ENCODE results near the gene ANKRD62.

The ANKRD62 gene

GRCh38 chr18:12059334-12060181, 34.1 kb upstream of the ANKRD62 start:
- Histone ChIP-seq H3K27ac (ENCODE audit: insufficient read depth in 1 of 2, low read depth in 1 of 2, low read length in 2 of 2, poor library complexity in 1 of 2, severe bottlenecking in 2 of 2) (no peak overlapping the region), H3K4me1 (ENCODE audit: control extremely low read depth in 1 of 4, control insufficient read depth in 4 of 4, insufficient read depth in 4 of 4, low read length in 3 of 4) (peaks cover 0 to 11% (median 4%) of the 10 kb centered on the region in 4 experiments), H3K4me3 (ENCODE audit: control insufficient read depth in 1 of 7, extremely low read depth in 1 of 7, insufficient read depth in 4 of 7, low read depth in 2 of 7, low read length in 6 of 7) (no peak overlapping the region), H3K27me3 (replicated peaks in 2 of 5; ENCODE audit: control insufficient read depth in 4 of 5, insufficient read depth in 5 of 5, low read length in 4 of 5) (no peaks in the 10 kb centered on the region), H3K36me3 (ENCODE audit: control insufficient read depth in 4 of 4, insufficient read depth in 4 of 4, low read length in 3 of 4) (no peaks in the 10 kb centered on the region), H3K9me3 (ENCODE audit: control extremely low read depth in 1 of 5, control insufficient read depth in 4 of 5, insufficient read depth in 2 of 5, low read depth in 1 of 5, low read length in 4 of 5) (no peaks in the 10 kb centered on the region)
- ChIA-PET POLR2A (no interaction called here), CTCF (interaction anchor here (1.8 kb wide), 1 partner anchor 10 kb away, joined by 7 read pairs; no protein-coding TSS in a partner anchor)
- DNase-seq = no peak
- 93% methylated on average over 11 of the region's 16 CpGs for WGBS (ENCODE audit: insufficient coverage)

- ChIA-PET POLR2A (no interaction called here), CTCF (interaction anchor here (1.8 kb wide), 1 partner anchor 11 kb away, joined by 7 read pairs; no protein-coding TSS in a partner anchor)
- WGBS (ENCODE audit: insufficient coverage) = 77% methylated on average over 16 of the region's 20 CpGs
Observed at GRCh38 chr18:12060182-12060870, 33.3 kb upstream of the ANKRD62 start.

GRCh38 chr18:12061685-12062084, 32.0 kb upstream of the ANKRD62 start:
- no peak overlapping the region for H3K27ac ChIP-seq (ENCODE audit: insufficient read depth in 1 of 2, low read depth in 1 of 2, low read length in 2 of 2, poor library complexity in 1 of 2, severe bottlenecking in 2 of 2)
- no peak for DNase-seq
- no peaks in the 10 kb centered on the region for H3K9me3 ChIP-seq (ENCODE audit: control extremely low read depth in 1 of 5, control insufficient read depth in 4 of 5, insufficient read depth in 2 of 5, low read depth in 1 of 5, low read length in 4 of 5)
- WGBS (ENCODE audit: insufficient coverage) = 91% methylated on average over 14 of the region's 14 CpGs
- POLR2A ChIA-PET = no interaction called here
- CTCF ChIA-PET = no interaction called here
- no peaks in the 10 kb centered on the region for H3K4me1 ChIP-seq (ENCODE audit: control extremely low read depth in 1 of 4, control insufficient read depth in 4 of 4, insufficient read depth in 4 of 4, low read length in 3 of 4)
- no peaks in the 10 kb centered on the region for H3K36me3 ChIP-seq (ENCODE audit: control insufficient read depth in 4 of 4, insufficient read depth in 4 of 4, low read length in 3 of 4)
- no peaks in the 10 kb centered on the region for H3K27me3 ChIP-seq (replicated peaks in 2 of 5; ENCODE audit: control insufficient read depth in 4 of 5, insufficient read depth in 5 of 5, low read length in 4 of 5)
- no peak overlapping the region for H3K4me3 ChIP-seq (ENCODE audit: control insufficient read depth in 1 of 7, extremely low read depth in 1 of 7, insufficient read depth in 4 of 7, low read depth in 2 of 7, low read length in 6 of 7)

More at GRCh38 chr18:12060182-12060870, 33.3 kb upstream of the ANKRD62 start:
- Histone ChIP-seq H3K9me3 (ENCODE audit: control extremely low read depth in 1 of 5, control insufficient read depth in 4 of 5, insufficient read depth in 2 of 5, low read depth in 1 of 5, low read length in 4 of 5) (no peaks in the 10 kb centered on the region), H3K4me3 (ENCODE audit: control insufficient read depth in 1 of 7, extremely low read depth in 1 of 7, insufficient read depth in 4 of 7, low read depth in 2 of 7, low read length in 6 of 7) (no peak overlapping the region), H3K36me3 (ENCODE audit: control insufficient read depth in 4 of 4, insufficient read depth in 4 of 4, low read length in 3 of 4) (no peaks in the 10 kb centered on the region), H3K4me1 (ENCODE audit: control extremely low read depth in 1 of 4, control insufficient read depth in 4 of 4, insufficient read depth in 4 of 4, low read length in 3 of 4) (peaks cover 0 to 11% (median 4%) of the 10 kb centered on the region in 4 experiments), H3K27me3 (replicated peaks in 2 of 5; ENCODE audit: control insufficient read depth in 4 of 5, insufficient read depth in 5 of 5, low read length in 4 of 5) (no peaks in the 10 kb centered on the region), H3K27ac (ENCODE audit: insufficient read depth in 1 of 2, low read depth in 1 of 2, low read length in 2 of 2, poor library complexity in 1 of 2, severe bottlenecking in 2 of 2) (no peak overlapping the region)
- DNase-seq = no peak

GRCh38 chr18:12062974-12063373, 30.7 kb upstream of the ANKRD62 start:
- H3K4me1 ChIP-seq (ENCODE audit: control extremely low read depth in 1 of 4, control insufficient read depth in 4 of 4, insufficient read depth in 4 of 4, low read length in 3 of 4) = no peaks in the 10 kb centered on the region
- ChIA-PET POLR2A (no interaction called here), CTCF (no interaction called here)
- 64% methylated on average over 3 of the region's 4 CpGs for WGBS (ENCODE audit: insufficient coverage)
- no peak for DNase-seq
- H3K9me3 ChIP-seq (ENCODE audit: control extremely low read depth in 1 of 5, control insufficient read depth in 4 of 5, insufficient read depth in 2 of 5, low read depth in 1 of 5, low read length in 4 of 5) = no peaks in the 10 kb centered on the region
- no peaks in the 10 kb centered on the region for H3K27me3 ChIP-seq (replicated peaks in 2 of 5; ENCODE audit: control insufficient read depth in 4 of 5, insufficient read depth in 5 of 5, low read length in 4 of 5)
- H3K27ac ChIP-seq (ENCODE audit: insufficient read depth in 1 of 2, low read depth in 1 of 2, low read length in 2 of 2, poor library complexity in 1 of 2, severe bottlenecking in 2 of 2) = no peak overlapping the region
- H3K36me3 ChIP-seq (ENCODE audit: control insufficient read depth in 4 of 4, insufficient read depth in 4 of 4, low read length in 3 of 4) = no peaks in the 10 kb centered on the region
- no peak overlapping the region for H3K4me3 ChIP-seq (ENCODE audit: control insufficient read depth in 1 of 7, extremely low read depth in 1 of 7, insufficient read depth in 4 of 7, low read depth in 2 of 7, low read length in 6 of 7)

- peaks cover 0 to 2% (median 0%) of the 10 kb centered on the region in 4 experiments for H3K4me1 ChIP-seq (ENCODE audit: control extremely low read depth in 1 of 4, control insufficient read depth in 4 of 4, insufficient read depth in 4 of 4, low read length in 3 of 4)
- ChIA-PET POLR2A (no interaction called here), CTCF (no interaction called here)
- H3K27ac ChIP-seq (ENCODE audit: insufficient read depth in 1 of 2, low read depth in 1 of 2, low read length in 2 of 2, poor library complexity in 1 of 2, severe bottlenecking in 2 of 2) = no peak overlapping the region
- DNase-seq = no peak
- H3K27me3 ChIP-seq (replicated peaks in 2 of 5; ENCODE audit: control insufficient read depth in 4 of 5, insufficient read depth in 5 of 5, low read length in 4 of 5) = no peaks in the 10 kb centered on the region
- H3K4me3 ChIP-seq (ENCODE audit: control insufficient read depth in 1 of 7, extremely low read depth in 1 of 7, insufficient read depth in 4 of 7, low read depth in 2 of 7, low read length in 6 of 7) = no peak overlapping the region
- no peaks in the 10 kb centered on the region for H3K36me3 ChIP-seq (ENCODE audit: control insufficient read depth in 4 of 4, insufficient read depth in 4 of 4, low read length in 3 of 4)
- WGBS (ENCODE audit: insufficient coverage) = 100% methylated on average over 1 of the region's 7 CpGs
- H3K9me3 ChIP-seq (ENCODE audit: control extremely low read depth in 1 of 5, control insufficient read depth in 4 of 5, insufficient read depth in 2 of 5, low read depth in 1 of 5, low read length in 4 of 5) = no peaks in the 10 kb centered on the region
Observed at GRCh38 chr18:12064086-12064763, 29.4 kb upstream of the ANKRD62 start.

GRCh38 chr18:12065397-12065796, 28.2 kb upstream of the ANKRD62 start:
- CTCF ChIA-PET = no interaction called here
- Histone ChIP-seq H3K36me3 (ENCODE audit: control insufficient read depth in 4 of 4, insufficient read depth in 4 of 4, low read length in 3 of 4) (no peaks in the 10 kb centered on the region), H3K4me1 (ENCODE audit: control extremely low read depth in 1 of 4, control insufficient read depth in 4 of 4, insufficient read depth in 4 of 4, low read length in 3 of 4) (peaks cover 0 to 2% (median 0%) of the 10 kb centered on the region in 4 experiments), H3K27me3 (replicated peaks in 2 of 5; ENCODE audit: control insufficient read depth in 4 of 5, insufficient read depth in 5 of 5, low read length in 4 of 5) (no peaks in the 10 kb centered on the region), H3K4me3 (ENCODE audit: control insufficient read depth in 1 of 7, extremely low read depth in 1 of 7, insufficient read depth in 4 of 7, low read depth in 2 of 7, low read length in 6 of 7) (no peak overlapping the region), H3K9me3 (ENCODE audit: control extremely low read depth in 1 of 5, control insufficient read depth in 4 of 5, insufficient read depth in 2 of 5, low read depth in 1 of 5, low read length in 4 of 5) (no peaks in the 10 kb centered on the region), H3K27ac (ENCODE audit: insufficient read depth in 1 of 2, low read depth in 1 of 2, low read length in 2 of 2, poor library complexity in 1 of 2, severe bottlenecking in 2 of 2) (no peak overlapping the region)
- WGBS (ENCODE audit: insufficient coverage) = 97% methylated on average over 4 of the region's 5 CpGs
- POLR2A ChIA-PET = interaction anchor here (0.7 kb wide), 1 partner anchor 35 kb away, joined by 3 read pairs; no protein-coding TSS in a partner anchor
- DNase-seq = no peak
